Cerebellar cortex (tissue), 1 donor: ENCODE results near the gene NMRK2.
A peak's percentile ranks its signal among the peaks of the same experiment; 100 is the strongest.
"Not testable (repeated sequence)": the region's sequence is repeated elsewhere in the genome, so short reads cannot be mapped to it uniquely, and the experiment has no call there.

ENCODE experiments used
- DNase-seq: peaks from one replicate; pipeline ENCODE4 v3.0.0-alpha.2; 2015; ENCODE audit warnings: low spot score

Gene NMRK2

DNA sequence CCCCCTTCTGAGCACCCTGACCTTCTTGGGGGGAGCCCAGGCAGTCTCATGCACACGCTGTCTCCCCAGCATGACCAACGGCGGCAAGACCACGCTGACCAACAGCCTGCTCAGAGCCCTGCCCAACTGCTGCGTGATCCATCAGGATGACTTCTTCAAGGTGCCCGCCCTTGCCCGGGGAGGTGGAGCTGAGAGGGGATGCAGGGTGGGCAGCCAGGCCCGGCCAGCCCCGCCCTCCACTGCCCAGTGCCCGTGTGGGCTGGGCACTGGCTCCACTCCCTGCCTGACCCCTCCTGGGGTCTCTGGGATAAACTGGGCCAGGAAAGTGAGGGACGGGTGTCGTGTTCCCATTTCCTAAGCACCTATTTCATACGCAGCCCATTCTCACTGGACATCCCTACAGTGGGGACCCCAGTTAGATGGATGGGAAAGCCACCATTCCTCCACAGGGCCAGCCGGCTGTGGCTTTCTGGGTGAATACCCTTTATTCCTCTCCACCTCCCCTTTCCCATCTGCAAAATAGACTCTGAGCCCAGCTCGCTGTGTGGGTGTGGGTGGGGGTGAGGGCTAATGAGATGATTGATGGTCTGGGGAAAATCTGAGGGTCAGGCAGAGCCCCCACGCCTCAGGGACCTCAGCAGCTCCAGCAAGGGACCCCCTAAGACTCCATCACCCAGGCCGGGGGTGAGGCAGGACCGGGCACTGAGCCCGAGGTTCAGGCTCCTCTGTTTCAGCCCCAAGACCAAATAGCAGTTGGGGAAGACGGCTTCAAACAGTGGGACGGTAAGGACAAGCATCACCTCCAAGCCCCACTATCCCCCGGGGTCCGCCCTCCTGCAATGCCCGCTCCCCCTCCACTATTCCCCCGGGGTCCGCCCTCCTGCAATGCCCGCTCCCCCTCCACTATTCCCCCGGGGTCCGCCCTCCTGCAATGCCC lies 3.9 kb downstream of the NMRK2 start:
- DNase-seq, result no peak

DNA sequence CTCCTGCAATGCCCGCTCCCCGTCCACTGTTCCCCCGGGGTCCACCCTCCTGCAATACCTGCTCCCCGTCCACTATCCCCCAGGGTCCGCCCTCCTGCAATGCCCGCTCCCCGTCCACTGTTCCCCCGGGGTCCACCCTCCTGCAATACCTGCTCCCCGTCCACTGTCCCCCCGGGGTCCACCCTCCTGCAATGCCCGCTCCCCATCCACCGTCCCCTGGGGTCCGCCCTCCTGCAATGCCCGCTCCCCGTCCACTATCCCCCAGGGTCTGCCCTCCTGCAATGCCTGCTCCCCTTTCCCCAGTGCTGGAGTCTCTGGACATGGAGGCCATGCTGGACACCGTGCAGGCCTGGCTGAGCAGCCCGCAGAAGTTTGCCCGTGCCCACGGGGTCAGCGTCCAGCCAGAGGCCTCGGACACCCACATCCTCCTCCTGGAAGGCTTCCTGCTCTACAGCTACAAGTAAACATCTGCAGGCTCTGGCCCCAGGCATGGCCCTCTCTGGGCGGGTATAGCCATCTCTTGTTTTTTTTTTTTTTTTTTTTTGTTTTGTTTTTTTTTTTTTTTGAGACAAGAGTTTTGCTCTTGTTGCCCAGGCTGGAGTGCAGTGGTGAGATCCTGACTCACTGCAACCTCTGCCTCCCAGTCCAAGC lies 5.6 kb downstream of the NMRK2 start:
- DNase-seq, result not testable (repeated sequence)

DNA sequence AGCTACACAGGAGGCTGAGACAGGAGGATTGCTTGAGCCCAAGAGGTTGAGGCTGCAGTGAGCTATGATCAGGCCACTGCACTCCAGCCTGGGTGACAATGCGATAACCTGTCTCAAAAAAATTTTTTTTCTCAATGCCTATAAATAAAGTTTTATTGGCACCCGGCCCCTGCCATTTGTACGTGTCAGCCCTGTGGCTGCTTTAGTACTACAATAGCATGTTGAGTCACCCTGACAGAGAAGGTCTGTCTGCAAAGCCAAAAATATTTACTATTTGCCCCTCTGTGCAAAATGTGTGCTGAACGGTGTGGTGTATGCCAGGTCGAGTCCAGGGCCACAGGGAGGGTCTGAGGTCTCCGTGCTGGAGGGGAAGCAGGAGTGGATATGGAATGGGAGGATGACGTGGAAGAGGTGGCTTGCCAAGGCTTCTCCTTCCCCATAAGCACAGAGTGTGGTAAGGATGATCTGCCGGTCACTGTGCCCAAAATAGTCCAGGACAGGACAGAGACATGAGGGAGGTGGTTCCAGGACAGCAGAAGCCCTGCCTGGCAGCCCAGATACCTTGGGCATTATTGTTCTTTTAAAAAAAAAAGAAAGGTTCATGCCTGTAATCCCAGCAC lies 10.0 kb downstream of the NMRK2 start:
- DNase-seq, result peak; percentile 27

DNA sequence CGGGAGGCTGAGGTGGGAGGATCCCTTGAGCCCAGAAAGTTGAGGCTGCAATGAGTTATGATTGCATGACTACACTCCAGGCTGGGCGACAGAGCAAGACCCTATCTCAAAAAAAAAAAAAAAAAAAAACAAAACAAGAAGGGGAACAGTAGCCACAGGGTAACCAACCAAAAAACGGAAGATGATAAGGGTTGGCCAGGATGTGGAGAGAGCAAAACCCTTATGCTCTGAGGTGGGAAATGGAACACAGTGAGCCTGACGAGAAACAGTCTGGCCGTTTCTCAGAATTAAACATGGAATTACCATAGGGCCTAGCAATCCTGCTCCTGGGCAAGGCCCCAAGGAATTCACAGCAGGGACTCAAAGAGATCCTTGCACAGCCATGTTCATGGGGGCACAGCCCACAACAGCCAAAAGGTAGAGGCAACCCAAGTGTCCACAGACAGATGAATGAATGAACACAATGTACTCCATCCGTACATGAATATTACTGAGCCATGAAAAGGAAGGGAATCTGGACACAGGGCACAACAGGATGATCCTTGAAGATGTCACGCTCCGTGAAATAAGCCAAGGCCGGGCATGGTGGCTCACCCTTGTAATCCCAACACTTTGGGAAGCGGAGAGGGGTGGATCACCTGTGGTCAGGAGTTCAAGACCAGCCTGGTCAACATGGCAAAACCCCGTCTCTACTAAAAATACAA lies 11.3 kb downstream of the NMRK2 start:
- DNase-seq, result no peak

DNA sequence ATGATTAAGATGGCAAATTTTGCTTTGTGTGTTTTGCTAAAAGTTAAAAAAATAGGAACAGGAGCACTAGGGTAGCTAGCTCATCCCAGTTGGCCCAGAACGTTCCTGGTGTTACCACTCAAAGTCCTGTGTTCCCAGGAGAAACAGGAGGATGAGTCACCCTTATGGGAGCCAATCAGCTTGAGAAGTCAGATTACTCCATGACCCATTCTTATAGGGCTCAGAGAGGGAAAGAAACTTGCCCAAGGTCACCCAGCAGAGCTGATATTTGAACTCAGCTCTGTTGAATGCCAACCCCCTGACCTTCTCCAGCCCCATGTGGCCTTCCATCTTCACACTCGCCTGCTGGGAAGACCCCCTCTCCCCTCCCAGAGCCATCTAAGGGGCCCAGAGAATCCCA lies 13.0 kb downstream of the NMRK2 start:
- DNase-seq, result no peak

DNA sequence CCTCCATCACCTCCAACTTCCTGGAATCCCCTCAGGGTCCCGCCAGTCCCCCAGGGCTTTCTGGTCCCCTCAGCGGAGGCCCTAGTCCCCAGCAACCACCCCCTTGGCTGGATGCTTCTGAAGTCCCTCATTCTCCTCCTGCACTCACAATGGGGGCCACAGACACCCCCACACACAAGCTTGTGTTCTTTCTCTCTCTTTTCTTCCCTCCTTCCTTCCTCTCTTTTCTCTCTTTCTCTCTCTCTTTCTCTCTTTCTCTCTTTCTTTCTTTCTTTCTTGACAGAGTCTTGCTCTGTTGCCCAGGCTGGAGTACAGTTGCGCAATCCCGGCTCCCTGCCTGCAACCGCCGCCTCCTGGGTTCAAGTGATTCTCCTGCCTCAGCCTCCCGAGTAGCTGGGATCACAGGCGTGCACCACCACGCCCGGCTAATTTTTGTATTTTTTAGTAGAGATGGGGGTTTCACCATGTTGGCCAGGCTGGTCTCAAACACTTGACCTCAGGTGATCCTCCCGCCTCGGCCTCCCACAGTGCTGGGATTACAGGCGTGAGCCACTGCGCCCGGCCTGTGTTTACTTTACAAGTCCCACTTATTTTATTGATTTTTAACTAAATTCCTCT lies 14.6 kb downstream of the NMRK2 start:
- DNase-seq, result not testable (repeated sequence)

DNA sequence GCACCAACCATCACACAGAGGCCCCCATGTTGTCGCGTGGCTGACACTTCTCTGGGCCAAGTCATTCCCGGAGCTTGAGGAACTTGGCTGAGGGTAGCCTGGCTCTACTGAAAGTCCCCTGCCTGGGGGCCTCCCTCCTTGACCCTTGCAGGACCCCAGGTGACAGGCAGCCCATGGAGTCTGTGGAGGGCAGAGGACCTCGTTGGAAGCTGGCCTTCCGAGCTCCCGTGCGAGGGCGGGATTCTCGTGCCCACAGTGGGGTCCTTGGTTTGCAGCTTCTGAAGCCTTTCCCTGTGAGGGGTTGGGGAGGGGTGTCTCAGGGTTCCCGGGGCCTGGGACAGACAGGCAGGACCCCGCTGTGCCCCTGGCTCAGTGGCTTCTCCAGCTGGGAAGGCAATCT lies 16.4 kb downstream of the NMRK2 start:
- DNase-seq, result no peak

DNA sequence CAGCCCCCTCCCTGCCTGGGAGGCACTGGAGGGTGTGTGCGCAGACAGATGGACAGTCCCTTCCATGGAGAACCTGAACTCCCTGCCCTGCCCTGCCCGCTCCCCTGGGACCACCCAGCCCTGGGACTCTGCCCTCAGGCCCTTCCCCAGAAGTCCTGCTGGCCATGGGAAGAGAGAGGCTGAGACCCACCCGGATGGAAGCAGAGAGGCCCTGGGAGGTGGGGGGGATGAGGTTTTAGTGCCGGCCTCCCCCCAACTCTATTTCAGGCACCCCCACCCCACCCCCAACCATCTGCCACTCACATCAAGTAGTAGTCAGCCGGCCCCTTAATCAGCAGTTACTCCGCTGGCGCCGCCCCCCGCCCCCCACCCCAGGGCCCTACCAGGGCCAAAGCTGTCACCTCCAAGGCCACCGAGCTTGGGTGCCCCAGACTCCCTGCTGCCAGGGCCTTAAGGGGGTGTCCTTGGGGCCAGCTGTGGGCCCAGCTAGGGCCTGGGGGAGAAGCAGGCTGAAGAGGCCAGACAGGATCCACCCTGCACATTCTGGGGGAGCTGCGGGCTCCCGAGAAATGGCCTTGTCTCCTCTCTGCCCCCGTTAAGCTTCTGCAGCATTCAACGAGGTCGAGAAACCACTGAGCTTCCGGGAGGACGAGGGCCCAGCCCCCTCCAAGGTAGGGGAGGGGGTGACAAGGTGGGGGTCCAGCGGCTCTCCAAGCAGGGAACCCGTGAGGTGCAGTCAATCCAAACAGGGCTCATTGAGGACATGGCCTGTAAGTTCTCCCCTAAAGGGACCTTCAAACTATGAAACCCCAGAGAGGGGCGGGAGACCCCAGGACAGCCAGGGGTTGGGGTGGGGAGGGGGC lies 17.4 kb downstream of the NMRK2 start:
- no peak for DNase-seq

DNA sequence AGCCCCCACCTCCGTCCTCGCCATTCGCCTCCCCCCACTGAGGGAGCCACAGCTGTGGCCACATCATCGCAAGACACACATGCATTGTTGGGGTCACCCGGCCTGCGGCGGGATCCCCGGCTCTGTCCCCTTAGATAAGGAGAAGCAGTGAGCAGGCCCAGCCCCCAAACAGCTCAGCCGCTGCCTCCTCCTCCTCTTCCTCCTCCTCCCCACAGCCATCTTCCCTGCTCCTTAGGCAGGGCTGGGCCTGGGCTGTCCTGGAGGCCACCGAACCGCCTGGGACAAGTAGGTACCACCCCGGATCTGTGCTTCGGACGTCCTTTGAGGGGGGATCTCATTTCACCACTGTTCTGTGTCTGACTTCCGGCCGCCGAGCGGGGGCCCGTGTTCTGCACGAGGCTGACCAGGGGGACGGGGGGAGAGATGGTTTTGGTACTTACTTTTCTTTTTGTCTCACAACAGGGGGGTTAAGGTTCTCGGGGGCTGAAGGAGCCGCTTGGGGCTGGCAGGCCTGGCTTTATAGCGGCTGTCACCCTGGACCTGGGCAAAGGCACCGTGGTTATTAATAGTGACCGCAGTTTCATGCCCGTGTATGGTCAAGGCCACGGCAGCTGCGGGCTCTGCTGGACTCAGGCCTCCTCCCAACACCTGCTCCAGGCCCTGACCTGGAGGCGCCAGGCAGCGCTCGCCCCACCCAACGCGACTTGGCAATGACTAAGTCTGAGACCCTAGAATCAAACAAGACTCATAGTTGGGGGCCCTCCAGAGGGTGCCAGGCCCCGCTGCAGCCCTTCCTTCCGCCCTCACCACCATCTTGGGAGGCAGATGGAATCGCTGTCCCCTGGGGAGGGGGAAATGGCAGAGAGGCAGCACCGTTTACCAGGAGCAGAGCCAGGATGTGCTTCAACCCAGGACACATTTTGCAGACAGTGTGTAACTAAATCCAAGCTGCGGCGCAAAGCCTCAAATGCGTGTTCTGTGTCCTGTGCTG lies 18.3 kb downstream of the NMRK2 start:
- DNase-seq, result peak; percentile 79

DNA sequence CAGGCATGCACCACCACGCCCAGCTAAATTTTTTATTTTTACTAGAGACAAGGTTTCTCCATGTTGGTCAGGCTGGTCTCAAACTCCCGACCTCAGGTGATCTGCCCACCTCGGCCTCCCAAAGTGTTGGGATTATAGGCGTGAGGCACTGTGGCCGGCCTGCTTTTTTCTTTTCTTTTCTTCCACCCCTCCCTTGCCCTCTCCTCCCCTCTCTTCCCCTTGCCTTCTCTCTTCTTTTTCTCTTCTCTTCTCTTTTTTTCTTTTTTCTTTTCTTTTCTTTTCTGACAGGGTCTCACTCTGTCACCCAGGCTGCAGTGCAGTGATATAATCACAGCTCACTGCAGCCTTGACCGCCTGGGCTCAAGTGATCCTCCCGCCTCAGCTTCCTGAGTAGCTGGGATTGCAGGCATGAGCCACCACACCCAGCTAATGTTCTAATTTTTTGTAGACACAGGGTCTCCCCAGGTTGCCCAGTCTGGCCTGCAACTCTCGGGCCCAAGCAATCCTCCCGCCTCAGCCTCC lies 19.9 kb downstream of the NMRK2 start:
- not testable (repeated sequence) for DNase-seq

DNA sequence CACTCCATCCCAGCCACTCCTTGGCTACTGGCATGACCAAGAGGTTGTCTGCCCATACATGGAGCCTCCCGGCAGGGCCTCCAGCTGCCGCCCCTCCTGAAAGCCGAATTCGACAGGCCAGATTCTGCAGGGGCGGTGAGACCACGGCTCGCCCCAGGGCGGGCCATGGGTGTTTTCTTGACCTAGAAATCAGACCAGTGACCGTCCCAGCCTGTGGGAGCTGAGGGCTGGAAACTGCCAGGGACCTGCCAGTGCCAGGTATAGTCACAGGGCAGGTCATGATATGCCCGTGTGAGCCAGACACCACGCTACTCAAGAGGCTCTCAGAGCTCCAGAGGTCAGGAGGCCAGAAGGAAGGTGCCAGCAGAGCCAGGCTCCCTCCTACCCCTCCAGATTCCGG lies 21.2 kb downstream of the NMRK2 start:
- no peak for DNase-seq

DNA sequence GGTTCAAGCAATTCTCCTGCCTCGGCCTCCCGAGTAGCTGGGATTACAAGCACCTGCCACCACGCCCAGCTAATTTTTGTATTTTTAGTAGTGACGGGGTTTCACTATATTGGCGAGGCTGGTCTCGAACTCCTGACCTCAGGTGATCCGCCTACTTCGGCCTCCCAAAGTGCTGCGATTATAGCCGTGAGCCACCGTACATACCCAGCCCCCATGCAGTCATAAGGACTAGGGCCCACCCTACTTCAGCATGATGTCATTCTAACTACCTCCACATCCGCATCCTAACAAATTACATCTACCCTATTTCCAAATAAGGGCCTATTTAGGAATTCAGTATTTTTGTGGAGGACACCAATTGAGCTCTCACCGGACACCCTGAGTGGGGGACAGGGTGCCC lies 22.4 kb downstream of the NMRK2 start:
- DNase-seq, result not testable (repeated sequence)

DNA sequence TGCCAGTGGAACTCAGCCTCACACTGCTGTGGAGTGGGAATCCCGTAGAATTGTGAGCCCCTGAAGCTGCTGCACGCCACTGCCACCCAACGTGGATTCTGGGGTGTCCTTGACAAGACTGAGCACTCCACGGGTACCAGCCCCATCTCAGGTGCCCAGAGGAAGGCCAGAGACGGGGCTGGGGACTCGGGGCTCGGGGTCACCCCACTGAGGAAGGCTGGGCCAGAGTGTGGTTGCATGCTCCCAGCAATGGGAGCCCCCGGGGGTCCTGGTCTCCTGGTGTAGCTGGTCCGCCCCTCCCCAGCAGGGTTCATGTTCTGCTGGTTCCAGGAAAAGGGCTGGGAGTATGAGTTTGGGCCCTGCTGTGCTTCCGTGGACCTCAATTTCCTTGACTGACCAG lies 22.8 kb downstream of the NMRK2 start:
- DNase-seq, result no peak

DNA sequence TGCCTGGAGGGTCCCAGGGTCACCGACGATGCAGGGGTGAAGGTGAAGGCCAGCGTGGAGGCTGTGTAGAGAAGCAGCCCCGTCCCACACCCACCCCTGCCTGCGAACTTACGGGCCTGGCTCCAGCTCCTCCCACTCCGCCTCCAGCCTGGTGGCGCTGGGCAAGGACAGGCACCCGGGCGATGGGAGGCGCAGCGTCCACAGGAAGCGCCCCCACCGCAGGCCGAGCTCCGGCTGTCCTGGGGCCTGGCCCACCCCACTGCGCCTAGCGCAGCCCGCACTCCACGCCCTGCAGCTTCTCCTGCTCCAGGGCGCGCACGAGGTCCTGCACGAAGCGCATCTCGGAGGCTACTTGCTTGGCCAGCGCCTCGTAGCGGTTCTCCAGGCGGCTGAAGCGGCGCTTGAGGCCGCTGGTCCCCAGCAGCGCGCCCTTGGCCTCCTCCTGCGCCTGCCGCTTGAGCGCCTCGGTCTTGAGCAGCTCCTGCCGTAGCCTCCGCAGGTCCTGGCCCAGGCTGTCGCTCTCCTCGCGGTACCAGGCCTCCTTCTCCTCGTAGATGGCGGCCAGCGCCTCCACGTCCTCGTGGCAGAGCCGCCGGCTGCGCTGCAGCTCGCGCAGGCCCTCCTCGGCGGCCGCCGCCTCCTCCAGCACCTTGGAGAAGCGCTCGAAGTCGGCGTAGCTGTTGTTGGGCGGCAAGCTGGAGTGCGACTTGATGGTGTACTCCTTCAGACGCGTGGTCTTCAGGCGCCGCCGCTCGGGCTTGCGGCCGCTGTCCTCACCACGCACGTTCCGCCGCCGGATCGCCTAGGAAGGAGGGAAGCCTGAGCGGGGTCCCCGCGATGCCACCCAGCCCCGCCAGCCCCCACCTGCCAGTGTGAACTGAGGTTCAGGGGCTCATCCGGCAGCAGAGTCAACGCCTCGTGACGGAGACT lies 26.2 kb downstream of the NMRK2 start:
- no peak for DNase-seq

DNA sequence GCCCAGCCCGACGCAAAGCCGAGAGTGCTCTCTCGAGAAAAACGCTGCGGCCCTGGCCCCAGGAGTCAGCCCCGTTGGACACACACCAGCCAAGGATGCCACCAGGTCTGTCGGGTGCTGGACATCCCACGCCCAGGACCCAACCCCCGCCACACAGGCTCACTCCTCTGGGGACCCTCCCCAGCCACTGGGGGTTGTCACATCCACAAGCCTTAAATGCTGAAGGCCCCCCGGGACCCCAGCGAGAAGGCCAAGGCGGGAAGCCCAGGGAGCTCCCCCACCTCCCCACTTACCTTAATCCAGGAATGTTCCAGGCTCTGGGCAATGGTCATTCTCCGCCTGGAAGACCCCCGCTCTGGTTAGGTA lies 26.9 kb downstream of the NMRK2 start:
- no peak for DNase-seq

DNA sequence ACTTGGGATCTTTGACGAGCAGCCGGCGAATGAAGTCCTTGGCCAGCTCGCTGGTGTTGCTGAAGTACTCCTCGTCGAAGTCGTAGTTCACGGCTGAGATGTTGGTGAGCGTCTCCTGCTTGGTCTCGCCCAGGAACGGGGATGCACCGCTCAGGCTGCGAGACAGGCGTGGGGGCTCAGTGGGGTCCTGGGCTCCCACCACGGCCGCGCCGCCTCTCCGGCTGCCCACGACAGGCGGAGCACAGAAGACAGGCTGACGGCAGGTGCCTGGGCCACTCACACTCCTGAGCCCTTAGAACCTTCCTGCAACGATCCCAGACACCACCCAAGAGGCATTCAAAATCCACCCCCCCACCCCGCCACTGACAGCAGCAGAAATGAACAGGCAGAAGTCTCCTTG lies 28.1 kb downstream of the NMRK2 start:
- no peak for DNase-seq

DNA sequence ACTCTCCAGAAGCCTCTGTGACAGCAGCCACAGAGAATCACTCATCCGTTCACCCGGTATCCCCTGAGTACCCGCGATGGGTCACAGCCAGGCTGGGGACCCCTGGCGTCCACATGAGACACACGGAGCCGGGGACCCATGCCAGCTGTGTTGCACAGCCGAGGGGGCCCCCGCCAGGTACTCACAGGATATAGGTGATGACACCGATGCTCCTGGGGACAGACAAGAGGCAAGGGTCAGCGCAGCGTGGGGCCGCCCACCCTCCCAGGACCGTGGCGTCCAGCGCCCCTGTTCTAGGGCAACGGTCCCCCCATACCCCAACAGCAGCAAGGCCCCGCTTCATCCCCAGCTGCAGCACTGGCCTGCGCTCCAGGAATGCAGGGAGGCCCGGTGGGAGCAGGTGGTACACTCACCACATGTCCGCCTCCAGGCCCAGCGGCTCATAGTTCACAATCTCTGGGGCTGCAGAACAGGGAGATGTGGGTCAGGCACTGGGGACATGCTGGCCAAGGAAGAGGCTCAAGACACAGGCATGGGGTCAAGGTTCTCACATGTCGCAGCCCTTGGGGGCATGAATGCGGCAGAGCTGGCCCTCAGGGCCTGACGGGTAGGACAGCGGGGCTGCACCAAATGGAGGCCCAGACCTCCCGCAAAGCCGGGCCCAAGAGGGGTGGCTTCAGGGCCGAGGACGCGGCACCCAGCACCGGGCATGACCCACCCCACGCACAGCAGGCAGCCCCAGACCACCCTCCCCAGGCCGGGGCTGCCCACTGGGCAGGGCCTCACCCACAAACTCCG lies 30.8 kb downstream of the NMRK2 start:
- DNase-seq, result no peak
